Mesenchymal stem cell (in vitro differentiated cells and primary cell): ENCODE measurements around the gene NPW.

Experiments used
- DNase-seq: peaks from one replicate; pipeline ENCODE4 v3.0.0-alpha.2; 2013
- H2AFZ ChIP-seq: one replicate; pipeline ENCODE4 v1.6.1; 2013; ENCODE audit warnings: low read depth, mild to moderate bottlenecking, control low read depth, inconsistent platforms, low read length, moderate library complexity
- H2AK5ac ChIP-seq: 2 replicates; pipeline ENCODE4 v1.6.1; 2013; ENCODE audit warnings: low read length, moderate library complexity, mild to moderate bottlenecking, inconsistent platforms; ENCODE audit not compliant: severe bottlenecking
- H2BK120ac ChIP-seq: one replicate; pipeline ENCODE4 v1.6.1; 2013; ENCODE audit warnings: low read depth, mild to moderate bottlenecking, inconsistent platforms, low read length, moderate library complexity
- H2BK12ac ChIP-seq, 2 experiments: one replicate each; pipeline ENCODE4 v1.6.1; 2013; ENCODE audit warnings: inconsistent platforms in 2 of 2, low read length in 2 of 2, mild to moderate bottlenecking in 2 of 2, moderate library complexity in 2 of 2, control low read depth in 1 of 2
- H2BK15ac ChIP-seq: one replicate; pipeline ENCODE4 v1.6.1; 2013; ENCODE audit warnings: mild to moderate bottlenecking, low read depth, inconsistent platforms; ENCODE audit not compliant: poor library complexity, severe bottlenecking
- H2BK5ac ChIP-seq: 2 replicates; pipeline ENCODE4 v1.6.1; 2013; ENCODE audit warnings: low read depth, mild to moderate bottlenecking, low read length, control low read depth, inconsistent platforms; ENCODE audit not compliant: poor library complexity, severe bottlenecking
- H3K14ac ChIP-seq, 2 experiments: one replicate each; pipeline ENCODE4 v1.6.1; 2013; ENCODE audit warnings: inconsistent platforms in 2 of 2, low read length in 2 of 2, control low read depth in 1 of 2, mild to moderate bottlenecking in 1 of 2, moderate library complexity in 1 of 2
- H3K18ac ChIP-seq, 2 experiments: one replicate each; pipeline ENCODE4 v1.6.1; 2013; ENCODE audit warnings: inconsistent platforms in 2 of 2, low read length in 2 of 2, control low read depth in 1 of 2, low read depth in 1 of 2, mild to moderate bottlenecking in 1 of 2
- H3K23ac ChIP-seq, 2 experiments: one replicate each; pipeline ENCODE4 v1.6.1; 2013; ENCODE audit warnings: inconsistent platforms in 2 of 2, low read length in 2 of 2, mild to moderate bottlenecking in 2 of 2, moderate library complexity in 2 of 2, control low read depth in 1 of 2
- H3K27ac ChIP-seq: 2 replicates; pipeline ENCODE4 v1.5.1; 2013; ENCODE audit warnings: mild to moderate bottlenecking, moderate library complexity, low read length, control low read depth, inconsistent platforms; ENCODE audit not compliant: poor library complexity, severe bottlenecking
- H3K27me3 ChIP-seq, 2 experiments: 2 replicates each; pipeline versions ENCODE4 v1.6.1 to v1.7.0; 2013; ENCODE audit warnings: low read length in 2 of 2, mild to moderate bottlenecking in 2 of 2, moderate library complexity in 2 of 2, control low read depth in 1 of 2, inconsistent platforms in 1 of 2; ENCODE audit not compliant: control insufficient read depth in 1 of 2, insufficient read depth in 1 of 2
- H3K36me3 ChIP-seq, 2 experiments: 2 replicates each; pipeline versions ENCODE4 v1.6.1 to v1.7.0; 2013; ENCODE audit warnings: low read length in 2 of 2, control low read depth in 1 of 2, inconsistent platforms in 1 of 2, low read depth in 1 of 2, mild to moderate bottlenecking in 1 of 2; ENCODE audit not compliant: insufficient read depth in 2 of 2, control insufficient read depth in 1 of 2
- H3K4ac ChIP-seq, 2 experiments: one replicate each; pipeline ENCODE4 v1.6.1; 2013; ENCODE audit warnings: inconsistent platforms in 2 of 2, low read length in 2 of 2, mild to moderate bottlenecking in 2 of 2, moderate library complexity in 2 of 2, control low read depth in 1 of 2, low read depth in 1 of 2
- H3K4me1 ChIP-seq: 2 replicates; pipeline ENCODE4 v1.6.1; 2013; ENCODE audit warnings: low read depth, low read length, control low read depth; ENCODE audit not compliant: control insufficient read depth, insufficient read depth
- H3K4me2 ChIP-seq: 2 replicates; pipeline ENCODE4 v1.6.1; 2013; ENCODE audit warnings: low read length, mild to moderate bottlenecking, inconsistent platforms; ENCODE audit not compliant: poor library complexity, severe bottlenecking
- H3K4me3 ChIP-seq, 2 experiments: 2 replicates each; pipeline versions ENCODE4 v1.5.1 to v1.7.0; 2013; ENCODE audit warnings: low read length in 2 of 2, mild to moderate bottlenecking in 2 of 2, control low read depth in 1 of 2, low read depth in 1 of 2; ENCODE audit not compliant: insufficient read depth in 1 of 2
- H3K79me1 ChIP-seq: replicated peaks from 2 replicates; pipeline ENCODE4 v1.6.1; 2013; ENCODE audit warnings: mild to moderate bottlenecking, control low read depth, low read length, inconsistent platforms; ENCODE audit not compliant: poor library complexity, severe bottlenecking
- H3K9ac ChIP-seq: 2 replicates; pipeline ENCODE4 v1.7.0; 2013; ENCODE audit warnings: mild to moderate bottlenecking, low read length, moderate library complexity
- H3K9me3 ChIP-seq: 2 replicates; pipeline ENCODE4 v1.7.0; 2013; ENCODE audit warnings: mild to moderate bottlenecking, low read length; ENCODE audit not compliant: control insufficient read depth
- H4K8ac ChIP-seq: one replicate; pipeline ENCODE4 v1.6.1; 2013; ENCODE audit warnings: inconsistent platforms, mild to moderate bottlenecking, low read length, moderate library complexity
- H4K91ac ChIP-seq: one replicate; pipeline ENCODE4 v1.6.1; 2013; ENCODE audit warnings: mild to moderate bottlenecking, low read length, inconsistent platforms
- WGBS: methylation state at CpG from one replicate; pipeline ENCODE4 v1.1.7; 2013; ENCODE audit warnings: mixed read lengths; 5-methylcytosine and 5-hydroxymethylcytosine counted together

NPW gene

DNA sequence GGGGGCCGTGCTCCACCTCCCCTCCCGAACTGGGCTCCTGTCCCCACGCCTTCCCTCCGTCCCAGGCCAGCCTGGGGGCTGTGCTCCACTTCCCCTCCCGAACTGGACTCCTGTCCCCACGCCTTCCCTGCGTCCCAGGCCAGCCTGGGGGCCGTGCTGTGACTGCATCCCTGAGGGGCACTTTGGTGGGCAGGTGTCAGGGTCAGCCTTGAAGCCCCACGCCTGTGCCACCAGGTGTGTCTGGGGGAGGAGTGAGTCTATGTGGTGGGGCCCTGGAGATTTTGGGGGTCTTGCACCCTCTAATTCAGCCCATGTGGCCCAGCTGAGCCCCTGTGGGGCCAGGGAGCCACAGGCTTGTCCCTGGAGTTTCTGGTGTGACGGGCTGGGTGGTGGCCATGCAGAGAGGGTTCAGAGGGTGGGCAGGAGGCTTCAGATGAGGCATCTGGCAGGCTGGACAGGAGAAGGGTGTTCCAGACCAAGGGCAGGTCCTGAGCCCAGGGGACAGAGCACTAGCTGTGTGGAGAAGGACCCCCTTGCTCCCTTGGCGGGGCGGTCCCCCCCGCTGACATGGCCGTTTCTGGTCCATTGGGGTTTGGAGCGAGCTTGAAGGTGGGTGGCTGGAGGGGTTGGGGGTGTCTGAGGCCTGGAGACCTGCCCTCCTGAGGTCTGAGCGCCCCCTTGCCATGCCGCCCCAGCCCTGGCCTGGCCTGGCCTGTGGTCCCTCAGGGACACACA lies 15.3 kb downstream of the NPW start:
- H3K4ac ChIP-seq = peak overlapping the region; percentile 92 to 100
- H4K8ac ChIP-seq = peak overlapping the region; percentile 95
- peak overlapping the region; percentile 83 for H2BK120ac ChIP-seq
- H3K23ac ChIP-seq = peak overlapping the region in 1 of 2 experiments; percentile 46
- H3K36me3 ChIP-seq = peaks cover 0 to 64% of the 10 kb centered on the region in 2 experiments
- H3K9ac ChIP-seq = peak overlapping the region; percentile 77
- H3K14ac ChIP-seq = peak overlapping the region in 1 of 2 experiments; percentile 82
- H2BK5ac ChIP-seq = peak overlapping the region; percentile 97
- H2AK5ac ChIP-seq = peak overlapping the region; percentile 59
- H3K18ac ChIP-seq = peak overlapping the region; percentile 75 to 82
- DNase-seq = no peak
- peaks cover 86% of the 10 kb centered on the region for H3K4me1 ChIP-seq
- WGBS = 91% methylated on average over 14 of the region's 17 CpGs
- peak overlapping the region; percentile 93 to 99 for H2BK12ac ChIP-seq
- peaks cover 15% of the 10 kb centered on the region for H3K79me1 ChIP-seq
- peak overlapping the region; percentile 49 for H3K4me2 ChIP-seq
- peak overlapping the region; percentile 99 for H4K91ac ChIP-seq
- peak overlapping the region; percentile 31 for H2BK15ac ChIP-seq
- H3K9me3 ChIP-seq = no peaks in the 10 kb centered on the region
- H3K27ac ChIP-seq = peak overlapping the region; percentile 97
- H3K27me3 ChIP-seq = no peaks in the 10 kb centered on the region
- H2AFZ ChIP-seq = peak overlapping the region; percentile 33
- peak overlapping the region in 1 of 2 experiments; percentile 49 for H3K4me3 ChIP-seq

DNA sequence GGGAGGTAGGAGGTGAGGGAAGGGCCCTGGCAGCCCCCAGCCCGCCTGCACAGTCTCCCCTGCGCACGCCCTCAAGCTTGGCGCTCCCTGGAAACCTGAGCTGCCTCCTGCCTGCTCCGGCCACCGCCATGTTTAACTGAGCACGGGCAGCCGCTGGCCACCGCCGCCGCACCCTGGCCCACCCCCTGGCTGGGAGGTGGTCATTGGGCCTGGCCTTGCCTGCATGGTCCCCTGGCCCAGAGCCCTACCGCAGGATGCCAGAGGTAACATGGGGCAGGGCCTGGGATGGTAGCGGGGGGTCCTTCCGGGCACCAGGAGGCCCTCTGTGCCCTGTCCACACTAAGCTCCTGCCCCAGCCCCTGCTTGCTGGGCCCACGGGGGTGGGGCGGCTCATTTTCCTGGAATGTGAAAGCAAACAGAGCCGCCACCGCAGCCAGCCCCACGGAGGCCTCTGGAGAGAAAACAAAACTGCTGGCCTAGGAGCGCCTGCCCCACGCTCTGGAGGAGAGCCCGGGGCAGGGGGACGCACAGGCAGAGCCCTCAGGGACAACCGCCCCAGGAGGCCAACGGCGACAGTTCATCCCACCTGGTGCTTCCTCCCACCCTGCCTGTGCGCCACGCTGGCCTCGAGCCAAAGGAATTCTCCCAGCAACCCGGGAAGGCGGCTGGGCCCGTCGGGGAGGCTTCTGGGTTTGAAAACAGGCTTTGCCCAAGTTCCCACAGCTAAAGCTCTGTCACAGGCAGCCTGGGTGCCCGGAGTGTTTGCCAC lies 16.0 kb downstream of the NPW start:
- Histone ChIP-seq H2BK5ac (peak overlapping the region; percentile 97), H2AFZ (peak overlapping the region; percentile 33), H2BK15ac (peak overlapping the region; percentile 97), H3K79me1 (peaks cover 12% of the 10 kb centered on the region), H3K9me3 (no peaks in the 10 kb centered on the region), H2AK5ac (peak overlapping the region; percentile 59), H2BK120ac (peak overlapping the region; percentile 99), H4K91ac (peak overlapping the region; percentile 99), H3K4me1 (peaks cover 88% of the 10 kb centered on the region), H3K27me3 (no peaks in the 10 kb centered on the region), H3K4me2 (peak overlapping the region; percentile 49), H3K18ac (peak overlapping the region; percentile 75 to 96), H3K4me3 (peak overlapping the region; percentile 7 to 49), H3K36me3 (peaks cover 0 to 61% of the 10 kb centered on the region in 2 experiments), H3K23ac (peak overlapping the region in 1 of 2 experiments; percentile 85), H3K9ac (peak overlapping the region; percentile 77), H3K14ac (peak overlapping the region in 1 of 2 experiments; percentile 69), H4K8ac (peak overlapping the region; percentile 95), H2BK12ac (peak overlapping the region; percentile 93 to 99), H3K4ac (peak overlapping the region; percentile 95 to 100), H3K27ac (peak overlapping the region; percentile 97)
- WGBS = 51% methylated on average over 34 of the region's 34 CpGs
- DNase-seq = peak; percentile 85

- peak overlapping the region; percentile 77 for H3K9ac ChIP-seq
- H3K18ac ChIP-seq = peak overlapping the region; percentile 75 to 96
- H3K14ac ChIP-seq = peak overlapping the region in 1 of 2 experiments; percentile 5
- peak overlapping the region; percentile 84 to 95 for H3K4ac ChIP-seq
- 92% methylated on average over 47 of the region's 47 CpGs for WGBS
- peaks cover 90% of the 10 kb centered on the region for H3K4me1 ChIP-seq
- no peaks in the 10 kb centered on the region for H3K9me3 ChIP-seq
- peak overlapping the region; percentile 7 to 49 for H3K4me3 ChIP-seq
- H3K4me2 ChIP-seq = no peak overlapping the region
- H3K79me1 ChIP-seq = peaks cover 10% of the 10 kb centered on the region
- H4K8ac ChIP-seq = peak overlapping the region; percentile 94
- peak overlapping the region in 1 of 2 experiments; percentile 85 for H3K23ac ChIP-seq
- peak overlapping the region; percentile 97 for H3K27ac ChIP-seq
- peak overlapping the region; percentile 97 for H2BK5ac ChIP-seq
- peak overlapping the region; percentile 37 for H2AK5ac ChIP-seq
- peak overlapping the region; percentile 97 for H2BK15ac ChIP-seq
- no peak overlapping the region for H2AFZ ChIP-seq
- H3K27me3 ChIP-seq = no peaks in the 10 kb centered on the region
- peak overlapping the region; percentile 75 to 99 for H2BK12ac ChIP-seq
- peak overlapping the region; percentile 99 for H2BK120ac ChIP-seq
- DNase-seq = no peak
- peak overlapping the region; percentile 99 for H4K91ac ChIP-seq
- H3K36me3 ChIP-seq = peaks cover 0 to 54% of the 10 kb centered on the region in 2 experiments
Measured at GRCh38 chr16:2036200-2036966, 16.8 kb downstream of the NPW start.
